Upper lobe of left lung (tissue), 4 donors: ENCODE data around the gene SYT7.

ENCODE experiments used
- CTCF ChIP-seq, 6 experiments: fragments of 450-650 bp in 4 of 6; fragments of 200-600 bp in 2 of 6; sonication (generic) in 2 of 6; IDR thresholded peaks; one replicate each; pipeline ENCODE4 v1.5.1; 2016 to 2019; ENCODE audit warnings: antibody characterized with exemption in 6 of 6
- POLR2A ChIP-seq, 4 donors: fragments of 450-650 bp; IDR thresholded peaks; one replicate each; pipeline ENCODE4 v1.5.1; 2016 to 2017; ENCODE audit warnings: antibody characterized with exemption in 4 of 4, mild to moderate bottlenecking in 2 of 4
- POLR2AphosphoS5 ChIP-seq, 2 donors: sonication (generic); formaldehyde crosslinking; IDR thresholded peaks; one replicate each; pipeline ENCODE4 v1.5.1; 2017; ENCODE audit warnings: antibody characterized with exemption in 2 of 2

GRCh38 chr11:61480261-61480993, 100.4 kb downstream of the SYT7 start:
- no peak for TF ChIP-seq POLR2A (IDR thresholded peaks at IDR 0.05)
- TF ChIP-seq CTCF (IDR thresholded peaks at IDR 0.05), result no peak
- TF ChIP-seq POLR2AphosphoS5 (IDR thresholded peaks at IDR 0.05), result no peak
